Right renal cortex interstitium (tissue), 3 donors: ENCODE data around the gene EIF4EBP3. TPM values are rescaled to one million over a fixed set of nuclear protein-coding genes. Genes with fewer than 3 reads are reported as not detected.

Experiments
- DNase-seq, 3 donors: peaks; one replicate each; pipeline ENCODE4 v3.0.0-alpha.2; 2013; ENCODE audit warnings: low read depth in 3 of 3, low spot score in 2 of 3
- polyA plus RNA-seq, 3 donors: library from polyadenylated mRNA; unstranded; fragments of 120-200 nt; gene quantifications; one replicate each; pipeline ENCODE4 v1.2.1, GENCODE V29; 2013; ENCODE audit not compliant: insufficient read length in 3 of 3

Gene EIF4EBP3
- 10 to 100 TPM in 1 of 3 donors, 1 to 10 TPM in 2; 9.8 to 11.5 (median 9.9) TPM for polyA plus RNA-seq

GRCh38 chr5:140547508-140548299 lies at the start of gene EIF4EBP3:
Gene EIF4EBP3, plus strand, starts transcription at chr5:140547662. Its CDS starts 76 bp downstream, at chr5:140547738.
- DNase-seq = peak; percentile 86 to 87 (median 87)

GRCh38 chr5:140497897-140498296 lies 49.6 kb upstream of the EIF4EBP3 start:
- DNase-seq = no peak

GRCh38 chr5:140498591-140498990 lies 48.9 kb upstream of the EIF4EBP3 start:
- DNase-seq = no peak

GRCh38 chr5:140502834-140503233 lies 44.6 kb upstream of the EIF4EBP3 start:
- DNase-seq = no peak

- DNase-seq = no peak
These were observed 37.6 kb upstream of the EIF4EBP3 start for GRCh38 chr5:140509898-140510297.

- no peak for DNase-seq
These were observed 34.3 kb upstream of the EIF4EBP3 start for GRCh38 chr5:140513124-140513523.

- DNase-seq = no peak
These were observed 23.5 kb upstream of the EIF4EBP3 start for GRCh38 chr5:140524003-140524402.

GRCh38 chr5:140540227-140540626 lies 7.2 kb upstream of the EIF4EBP3 start:
- no peak for DNase-seq

GRCh38 chr5:140542972-140543371 lies 4.5 kb upstream of the EIF4EBP3 start:
- DNase-seq = no peak

- no peak for DNase-seq
These were observed 2.5 kb upstream of the EIF4EBP3 start for GRCh38 chr5:140544986-140545385.

- DNase-seq = no peak
These were observed 1.9 kb upstream of the EIF4EBP3 start for GRCh38 chr5:140545606-140546005.

- no peak for DNase-seq
These were observed 483 bp upstream of the EIF4EBP3 start for GRCh38 chr5:140546851-140547507.

GRCh38 chr5:140548300-140548688 lies 832 bp downstream of the EIF4EBP3 start:
- no peak for DNase-seq

- DNase-seq = no peak
These were observed 1.3 kb downstream of the EIF4EBP3 start for GRCh38 chr5:140548791-140549190.

GRCh38 chr5:140549237-140550144 lies 2.0 kb downstream of the EIF4EBP3 start:
- DNase-seq = no peak

- DNase-seq = no peak
These were observed 3.0 kb downstream of the EIF4EBP3 start for GRCh38 chr5:140550147-140551079.

GRCh38 chr5:140551872-140552271 lies 4.4 kb downstream of the EIF4EBP3 start:
- DNase-seq = no peak

GRCh38 chr5:140553657-140554056 lies 6.2 kb downstream of the EIF4EBP3 start:
- no peak for DNase-seq

- no peak for DNase-seq
These were observed 7.0 kb downstream of the EIF4EBP3 start for GRCh38 chr5:140554454-140554853.

GRCh38 chr5:140555747-140556312 lies 8.4 kb downstream of the EIF4EBP3 start:
- DNase-seq = no peak
